CD4-positive, CD25-positive, alpha-beta regulatory T cell (primary cell): ENCODE measurements around the gene TEAD2. TPM values are rescaled to one million over a fixed set of nuclear protein-coding genes. Genes with fewer than 3 reads are reported as not detected.
"Not testable (repeated sequence)": the region's sequence is repeated elsewhere in the genome, so short reads cannot be mapped to it uniquely, and the experiment has no call there.

Experiments used
- ATAC-seq, 2 donors: fragments of 150-1000 bp; cut with Tn5 transposase; one replicate each; pipeline ENCODE4 v1.10.0; 2021; ENCODE audit warnings: low read depth in 2 of 2, moderate number of reproducible peaks in 2 of 2, moderate library complexity in 1 of 2
- DNase-seq, 3 donors: peaks; one replicate each; pipeline versions ENCODE4 v3.0.0 to v3.0.0-alpha.2; 2012 to 2022; ENCODE audit warnings: mixed read lengths in 1 of 3
- H3K27ac ChIP-seq: one replicate; pipeline ENCODE4 v1.7.0; 2013; ENCODE audit warnings: mild to moderate bottlenecking, low read length; ENCODE audit not compliant: insufficient read depth, poor library complexity, severe bottlenecking
- H3K27me3 ChIP-seq: one replicate; pipeline ENCODE4 v1.7.0; 2013; ENCODE audit warnings: low read length; ENCODE audit not compliant: control insufficient read depth, insufficient read depth
- H3K36me3 ChIP-seq: one replicate; pipeline ENCODE4 v1.7.0; 2013; ENCODE audit warnings: mild to moderate bottlenecking, low read length, moderate library complexity; ENCODE audit not compliant: control insufficient read depth, insufficient read depth
- H3K4me1 ChIP-seq: 2 replicates; pipeline ENCODE4 v1.7.0; 2013; ENCODE audit warnings: mild to moderate bottlenecking, low read length; ENCODE audit not compliant: insufficient read depth, control insufficient read depth, poor library complexity, severe bottlenecking
- H3K4me3 ChIP-seq: one replicate; pipeline ENCODE4 v1.7.0; 2013; ENCODE audit warnings: low read depth, mild to moderate bottlenecking, low read length, moderate library complexity
- H3K9me3 ChIP-seq, 2 experiments: 1 replicate in 1 of 2; 2 replicates in 1 of 2; pipeline ENCODE4 v1.7.0; 2013; ENCODE audit warnings: low read length in 2 of 2, mild to moderate bottlenecking in 1 of 2, moderate library complexity in 1 of 2; ENCODE audit not compliant: control insufficient read depth in 2 of 2
- H3K27ac Mint-ChIP-seq, 3 donors: one replicate each; pipeline ENCODE4 v1.8.0; 2020 to 2022; ENCODE audit warnings: mild to moderate bottlenecking in 3 of 3, mixed read lengths in 3 of 3, moderate library complexity in 2 of 3
- H3K27me3 Mint-ChIP-seq: one replicate; pipeline ENCODE4 v1.8.0; 2022; ENCODE audit warnings: mild to moderate bottlenecking, mixed read lengths
- H3K36me3 Mint-ChIP-seq: one replicate; pipeline ENCODE4 v1.8.0; 2020; ENCODE audit warnings: mixed read lengths
- H3K4me1 Mint-ChIP-seq, 4 donors: one replicate each; pipeline ENCODE4 v1.8.0; 2020 to 2022; ENCODE audit warnings: mixed read lengths in 4 of 4, mild to moderate bottlenecking in 1 of 4
- H3K4me3 Mint-ChIP-seq, 4 donors: one replicate each; pipeline ENCODE4 v1.8.0; 2020 to 2022; ENCODE audit warnings: mild to moderate bottlenecking in 4 of 4, mixed read lengths in 4 of 4, moderate library complexity in 3 of 4
- H3K9me3 Mint-ChIP-seq, 7 donors: one replicate each; pipeline ENCODE4 v1.8.0; 2020 to 2022; ENCODE audit warnings: mixed read lengths in 7 of 7, mild to moderate bottlenecking in 3 of 7, moderate library complexity in 2 of 7
- polyA plus RNA-seq, 4 donors: library from polyadenylated mRNA; unstranded; fragments of 300-500 nt; fragmentation: Illumina TruSeq; gene quantifications; one replicate each; pipeline ENCODE4 v1.2.3, GENCODE V29; 2021
- total RNA-seq: library from RNA; stranded (reverse); gene quantifications from one replicate; pipeline ENCODE4 v1.2.3, GENCODE V29; 2022

TEAD2 gene
- total and polyA plus RNA-seq, 5 donors from 2014 or later = not detected

DNA sequence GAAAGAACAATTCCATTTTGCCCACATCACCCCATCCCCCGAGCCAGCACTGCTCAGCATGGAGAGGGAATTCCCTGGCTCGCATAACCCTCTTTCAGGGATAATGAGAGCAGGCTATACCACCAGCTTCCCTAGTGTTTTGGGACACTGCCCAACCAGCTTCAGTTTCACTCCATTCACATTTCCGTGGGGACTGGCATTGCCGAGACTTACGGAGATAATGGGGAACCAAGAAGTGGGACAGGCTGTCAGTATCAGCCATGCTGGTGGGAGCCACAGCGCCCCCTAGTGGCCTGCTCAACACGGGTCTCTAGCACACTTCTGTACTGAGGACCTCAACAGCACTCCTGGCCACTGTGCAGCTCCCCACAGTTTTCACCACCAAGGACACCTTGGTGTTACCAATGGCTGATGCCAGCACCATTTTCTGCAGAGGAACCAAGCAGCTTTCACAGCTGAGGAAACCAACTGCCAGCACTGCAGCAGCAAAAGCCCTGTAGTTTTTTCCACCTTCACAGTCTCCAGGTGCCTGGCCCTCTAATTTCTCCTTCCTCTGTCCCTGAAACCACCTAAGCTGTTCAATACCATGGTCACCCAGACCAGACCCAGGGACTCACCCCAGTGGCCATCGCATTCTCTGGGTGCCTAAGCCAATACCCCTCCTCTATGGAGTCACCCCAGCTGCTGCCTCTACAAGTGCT, 60.9 kb downstream of the TEAD2 start:
- peaks cover 9% of the 10 kb centered on the region for H3K27me3 Mint-ChIP-seq
- no peak overlapping the region for H3K4me3 ChIP-seq
- H3K4me3 Mint-ChIP-seq = no peak overlapping the region
- H3K27ac ChIP-seq = no peak overlapping the region
- ATAC-seq = peak; percentile 90 to 93
- peaks cover 3% of the 10 kb centered on the region for H3K4me1 ChIP-seq
- peaks cover 0 to 5% (median 2%) of the 10 kb centered on the region in 7 donors for H3K9me3 Mint-ChIP-seq
- H3K27ac Mint-ChIP-seq = peak overlapping the region in 2 of 3 donors; percentile 26 to 50
- no peaks in the 10 kb centered on the region for H3K36me3 ChIP-seq
- no peaks in the 10 kb centered on the region for H3K9me3 ChIP-seq
- peak; percentile 55 to 75 (median 64) for DNase-seq
- H3K27me3 ChIP-seq = no peaks in the 10 kb centered on the region
- peaks cover 0 to 6% (median 2%) of the 10 kb centered on the region in 4 donors for H3K4me1 Mint-ChIP-seq
- H3K36me3 Mint-ChIP-seq = no peaks in the 10 kb centered on the region

DNA sequence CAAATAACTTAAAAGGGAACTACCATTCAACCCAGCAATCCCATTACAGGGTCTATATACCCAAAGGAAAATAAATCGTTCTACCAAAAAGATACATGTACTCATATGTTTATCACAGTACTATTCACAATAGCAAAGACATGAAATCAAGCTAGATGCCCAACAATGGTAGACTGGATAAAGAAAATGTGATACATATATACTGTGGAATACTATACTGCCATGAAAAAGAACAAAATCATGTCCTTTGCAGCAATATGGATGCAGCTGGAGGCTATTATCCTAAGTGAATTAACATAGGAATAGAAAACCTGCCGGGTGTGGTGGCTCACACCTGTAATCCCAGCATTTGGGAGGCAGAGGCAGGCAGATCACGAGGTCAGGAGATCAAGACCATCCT, 63.6 kb downstream of the TEAD2 start:
- H3K36me3 ChIP-seq, H3K9me3 ChIP-seq, H3K4me1 Mint-ChIP-seq, H3K4me3 ChIP-seq, H3K27ac ChIP-seq, H3K27ac Mint-ChIP-seq, H3K36me3 Mint-ChIP-seq, H3K27me3 ChIP-seq, H3K4me1 ChIP-seq, H3K9me3 Mint-ChIP-seq, H3K27me3 Mint-ChIP-seq, DNase-seq, ATAC-seq: not testable (repeated sequence)
- H3K4me3 Mint-ChIP-seq = peak overlapping the region in 1 of 4 donors; percentile 45

DNA sequence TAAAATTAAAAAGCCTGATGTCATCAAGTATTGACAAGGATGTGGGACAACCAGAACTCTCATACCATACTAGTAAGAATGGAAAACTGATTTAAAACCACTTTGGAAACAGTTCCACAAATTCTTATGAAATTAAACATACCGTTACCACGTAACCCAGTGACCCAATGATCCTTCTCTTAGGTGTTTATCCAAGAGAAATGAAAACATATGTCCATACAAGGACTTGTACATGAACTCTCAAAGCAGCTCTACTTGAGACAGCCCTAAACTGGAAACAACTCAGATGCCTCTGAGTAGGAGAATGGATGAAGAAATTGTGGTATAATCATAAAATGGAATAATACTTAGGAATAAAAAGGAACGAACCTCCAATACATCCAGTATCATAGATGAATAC, 64.8 kb downstream of the TEAD2 start:
- no peaks in the 10 kb centered on the region for H3K36me3 ChIP-seq
- Mint-ChIP-seq H3K9me3 (peaks cover 0 to 2% (median 0%) of the 10 kb centered on the region in 7 donors), H3K27ac (no peak overlapping the region), H3K4me3 (no peak overlapping the region), H3K27me3 (peaks cover 5% of the 10 kb centered on the region), H3K4me1 (peaks cover 0 to 6% (median 2%) of the 10 kb centered on the region in 4 donors), H3K36me3 (no peaks in the 10 kb centered on the region)
- H3K27ac ChIP-seq = no peak overlapping the region
- DNase-seq (no peak), ATAC-seq (no peak)
- H3K4me1 ChIP-seq = peaks cover 3% of the 10 kb centered on the region
- no peaks in the 10 kb centered on the region for H3K27me3 ChIP-seq
- H3K4me3 ChIP-seq = no peak overlapping the region
- no peaks in the 10 kb centered on the region for H3K9me3 ChIP-seq

DNA sequence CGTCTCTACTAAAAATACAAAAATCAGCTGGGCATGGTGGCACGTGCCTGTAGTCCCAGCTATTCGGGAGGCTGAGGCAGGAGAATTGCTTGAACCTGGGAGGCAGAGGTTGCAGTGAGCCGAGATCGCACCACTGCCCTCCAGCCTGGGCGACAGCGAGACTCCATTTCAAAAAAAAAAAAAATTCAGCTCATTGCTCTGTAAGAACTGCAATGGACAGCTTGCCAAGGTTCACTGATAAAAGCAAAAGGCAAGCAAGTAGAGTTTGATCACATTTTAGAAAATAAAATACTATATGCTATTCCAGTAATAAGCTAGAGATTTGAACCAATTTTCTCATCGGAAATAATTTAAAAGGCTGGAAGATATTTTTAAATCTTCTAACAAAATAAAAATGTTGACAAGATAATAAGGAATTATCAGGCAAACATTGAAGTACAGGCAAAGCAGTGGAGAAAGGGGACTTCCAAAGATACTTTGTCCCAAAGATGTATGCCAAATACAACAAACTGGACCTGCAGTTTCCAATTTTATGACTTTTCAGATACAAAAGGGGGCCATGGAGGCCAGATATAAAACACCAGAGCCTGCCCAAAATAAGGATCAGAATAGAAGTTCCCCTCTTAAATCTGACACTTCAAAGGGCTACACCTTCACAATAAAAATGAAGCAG, 66.9 kb downstream of the TEAD2 start:
- Histone ChIP-seq H3K4me1 (no peaks in the 10 kb centered on the region), H3K27me3 (no peaks in the 10 kb centered on the region), H3K9me3 (no peaks in the 10 kb centered on the region), H3K27ac (no peak overlapping the region), H3K36me3 (no peaks in the 10 kb centered on the region), H3K4me3 (no peak overlapping the region)
- Mint-ChIP-seq H3K4me1 (no peaks in the 10 kb centered on the region), H3K36me3 (no peaks in the 10 kb centered on the region), H3K9me3 (peaks cover 0 to 2% (median 0%) of the 10 kb centered on the region in 7 donors), H3K4me3 (no peak overlapping the region), H3K27ac (peak overlapping the region in 1 of 3 donors; percentile 3), H3K27me3 (peaks cover 3% of the 10 kb centered on the region)
- no peak for ATAC-seq
- no peak for DNase-seq

DNA sequence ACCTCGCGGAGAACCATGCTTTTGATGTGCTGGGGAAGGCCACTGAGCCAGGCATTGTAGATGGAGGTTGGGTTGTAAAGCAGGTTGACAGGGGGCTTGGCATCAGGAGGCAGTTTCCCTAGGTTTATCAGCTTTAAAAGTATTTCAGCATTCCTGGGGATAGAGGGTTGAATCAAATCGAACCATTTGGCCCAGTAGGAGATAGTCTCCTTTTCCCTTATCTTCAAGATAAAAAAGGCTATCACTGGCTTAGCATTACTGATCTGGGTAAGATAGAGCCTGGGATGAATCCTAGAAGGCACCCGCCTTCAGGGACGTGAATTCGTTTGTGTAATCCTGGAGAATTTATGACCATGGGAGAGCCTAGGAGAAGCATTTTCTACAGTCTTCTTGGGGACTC, 67.8 kb downstream of the TEAD2 start:
- ATAC-seq = no peak

More for the DNA sequence above, 67.8 kb downstream of the TEAD2 start:
- no peak overlapping the region for H3K4me3 ChIP-seq
- no peaks in the 10 kb centered on the region for H3K36me3 ChIP-seq
- H3K4me1 Mint-ChIP-seq = no peaks in the 10 kb centered on the region
- H3K36me3 Mint-ChIP-seq = no peaks in the 10 kb centered on the region
- no peak overlapping the region for H3K27ac ChIP-seq
- no peaks in the 10 kb centered on the region for H3K9me3 ChIP-seq
- H3K27me3 Mint-ChIP-seq = no peaks in the 10 kb centered on the region
- peaks cover 0 to 2% (median 0%) of the 10 kb centered on the region in 7 donors for H3K9me3 Mint-ChIP-seq
- H3K27ac Mint-ChIP-seq = no peak overlapping the region
- no peaks in the 10 kb centered on the region for H3K4me1 ChIP-seq
- no peak for DNase-seq
- no peaks in the 10 kb centered on the region for H3K27me3 ChIP-seq
- no peak overlapping the region for H3K4me3 Mint-ChIP-seq

Other genes starting within 250 kb of the TEAD2 start
- gene LIN7B, start 248.0 kb downstream of the TEAD2 start, total RNA-seq = 5.5 TPM
- 1 to 10 TPM; 2.6 to 4.4 (median 4.2) TPM for gene LIN7B, start 248.0 kb downstream of the TEAD2 start, polyA plus RNA-seq
- gene C19orf73, start 243.3 kb downstream of the TEAD2 start, total RNA-seq = 1.7 TPM
- 1 to 10 TPM; 1.1 to 3.7 (median 2.0) TPM for gene C19orf73, start 243.3 kb downstream of the TEAD2 start, polyA plus RNA-seq
- 2.6 TPM for gene PPFIA3, start 242.9 kb downstream of the TEAD2 start, total RNA-seq
- gene PPFIA3, start 242.9 kb downstream of the TEAD2 start, polyA plus RNA-seq = under 1 TPM in 3 of 4 donors, not detected in 1; 0.11 to 0.17 (median 0.17) TPM
- not detected for gene HRC, start 207.0 kb downstream of the TEAD2 start, total RNA-seq
- not detected for gene HRC, start 207.0 kb downstream of the TEAD2 start, polyA plus RNA-seq
- not detected for gene TRPM4, start 204.6 kb downstream of the TEAD2 start, total RNA-seq
- gene TRPM4, start 204.6 kb downstream of the TEAD2 start, polyA plus RNA-seq = not detected
- gene SLC6A16, start 37.2 kb downstream of the TEAD2 start, total RNA-seq = 8.6 TPM
- gene SLC6A16, start 37.2 kb downstream of the TEAD2 start, polyA plus RNA-seq = 1 to 10 TPM in 3 of 4 donors, under 1 TPM in 1; 0.81 to 2.0 (median 1.4) TPM
- 351 TPM for gene CD37, start 27.0 kb downstream of the TEAD2 start, total RNA-seq
- gene CD37, start 27.0 kb downstream of the TEAD2 start, polyA plus RNA-seq = 100 to 1,000 TPM; 149 to 187 (median 162) TPM
- gene DKKL1, start 1.5 kb upstream of the TEAD2 start, total RNA-seq = not detected
- gene DKKL1, start 1.5 kb upstream of the TEAD2 start, polyA plus RNA-seq = not detected
- gene KASH5, start 25.8 kb upstream of the TEAD2 start, total RNA-seq = not detected
- not detected for gene KASH5, start 25.8 kb upstream of the TEAD2 start, polyA plus RNA-seq
- gene PTH2, start 61.0 kb upstream of the TEAD2 start, total RNA-seq = not detected
- gene PTH2, start 61.0 kb upstream of the TEAD2 start, polyA plus RNA-seq = not detected
- not detected for gene GFY, start 63.0 kb upstream of the TEAD2 start, total RNA-seq
- gene GFY, start 63.0 kb upstream of the TEAD2 start, polyA plus RNA-seq = not detected
- gene SLC17A7, start 79.1 kb upstream of the TEAD2 start, total RNA-seq = not detected
- not detected for gene SLC17A7, start 79.1 kb upstream of the TEAD2 start, polyA plus RNA-seq
- 150 TPM for gene PIH1D1, start 89.4 kb upstream of the TEAD2 start, total RNA-seq
- 100 to 1,000 TPM; 109 to 144 (median 118) TPM for gene PIH1D1, start 89.4 kb upstream of the TEAD2 start, polyA plus RNA-seq
- 41.0 TPM for gene ALDH16A1, start 90.8 kb upstream of the TEAD2 start, total RNA-seq
- gene ALDH16A1, start 90.8 kb upstream of the TEAD2 start, polyA plus RNA-seq = 10 to 100 TPM; 32.7 to 47.1 (median 42.3) TPM
- 250 TPM for gene FLT3LG, start 111.8 kb upstream of the TEAD2 start, total RNA-seq
- gene FLT3LG, start 111.8 kb upstream of the TEAD2 start, polyA plus RNA-seq = 100 to 1,000 TPM; 103 to 154 (median 112) TPM
- gene RPL13A, start 125.2 kb upstream of the TEAD2 start, total RNA-seq = 3,622 TPM
- gene RPL13A, start 125.2 kb upstream of the TEAD2 start, polyA plus RNA-seq = 1,000 to 10,000 TPM; 1,768 to 2,996 (median 2,546) TPM
- gene RPS11, start 134.0 kb upstream of the TEAD2 start, total RNA-seq = 2,000 TPM
- 1,000 to 10,000 TPM; 1,810 to 2,513 (median 2,330) TPM for gene RPS11, start 134.0 kb upstream of the TEAD2 start, polyA plus RNA-seq
- gene FCGRT, start 150.2 kb upstream of the TEAD2 start, total RNA-seq = 23.3 TPM
- 10 to 100 TPM; 43.0 to 63.0 (median 49.8) TPM for gene FCGRT, start 150.2 kb upstream of the TEAD2 start, polyA plus RNA-seq
- 3.6 TPM for gene RCN3, start 165.6 kb upstream of the TEAD2 start, total RNA-seq
- 1 to 10 TPM; 1.5 to 5.5 (median 2.5) TPM for gene RCN3, start 165.6 kb upstream of the TEAD2 start, polyA plus RNA-seq
- 124 TPM for gene NOSIP, start 218.1 kb upstream of the TEAD2 start, total RNA-seq
- gene NOSIP, start 218.1 kb upstream of the TEAD2 start, polyA plus RNA-seq = 100 to 1,000 TPM; 262 to 385 (median 285) TPM
- 0.84 TPM for gene PRRG2, start 218.9 kb upstream of the TEAD2 start, total RNA-seq
- gene PRRG2, start 218.9 kb upstream of the TEAD2 start, polyA plus RNA-seq = not detected
- 50.2 TPM for gene PRR12, start 228.8 kb upstream of the TEAD2 start, total RNA-seq
- gene PRR12, start 228.8 kb upstream of the TEAD2 start, polyA plus RNA-seq = under 1 TPM; 0.05 to 0.18 (median 0.16) TPM